ENCODE data around the gene ERP29.
"Not testable (repeated sequence)": the region's sequence is repeated elsewhere in the genome, so short reads cannot be mapped to it uniquely, and the experiment has no call there.

Gene ERP29

GRCh38 chr12:112004041-112004440 lies 9.2 kb upstream of the ERP29 start:
- DNase-seq = no peak

GRCh38 chr12:112005419-112006395 lies 7.5 kb upstream of the ERP29 start:
- DNase-seq = no peak

- DNase-seq = no peak
Measured at GRCh38 chr12:112007945-112008344, 5.3 kb upstream of the ERP29 start.

GRCh38 chr12:112008918-112009317 lies 4.3 kb upstream of the ERP29 start:
- DNase-seq = no peak

GRCh38 chr12:112009596-112009995 lies 3.6 kb upstream of the ERP29 start:
- DNase-seq = not testable (repeated sequence)

- no peak for DNase-seq
Measured at GRCh38 chr12:112010415-112011344, 2.5 kb upstream of the ERP29 start.

GRCh38 chr12:112011685-112012084 lies 1.5 kb upstream of the ERP29 start:
- no peak for DNase-seq

- peak; percentile 76 for DNase-seq
Measured at GRCh38 chr12:112013601-112014402, 576 bp downstream of the ERP29 start.

GRCh38 chr12:112015938-112016337 lies 2.7 kb downstream of the ERP29 start:
- DNase-seq = no peak

GRCh38 chr12:112017041-112017440 lies 3.8 kb downstream of the ERP29 start:
- DNase-seq = no peak

GRCh38 chr12:112018571-112019237 lies 5.5 kb downstream of the ERP29 start:
- no peak for DNase-seq

GRCh38 chr12:112020947-112021457 lies 7.8 kb downstream of the ERP29 start:
- DNase-seq = no peak

GRCh38 chr12:112022241-112023016 lies 9.2 kb downstream of the ERP29 start:
- no peak for DNase-seq

GRCh38 chr12:112023759-112024396 lies 10.7 kb downstream of the ERP29 start:
- no peak for DNase-seq

- no peak for DNase-seq
Measured at GRCh38 chr12:112025808-112026375, 12.7 kb downstream of the ERP29 start.

- no peak for DNase-seq
Measured at GRCh38 chr12:112029301-112029700, 16.1 kb downstream of the ERP29 start.

- DNase-seq = no peak
Measured at GRCh38 chr12:112031472-112031871, 18.2 kb downstream of the ERP29 start.

- DNase-seq = no peak
Measured at GRCh38 chr12:112032292-112032691, 19.1 kb downstream of the ERP29 start.

GRCh38 chr12:112035219-112035785 lies 22.1 kb downstream of the ERP29 start:
- no peak for DNase-seq

GRCh38 chr12:112036614-112037013 lies 23.4 kb downstream of the ERP29 start:
- not testable (repeated sequence) for DNase-seq
